ENCODE data around the gene USH1C.

Gene USH1C

GRCh38 chr11:17504330-17505107, 39.7 kb downstream of the USH1C start:
- DNase-seq (ENCODE audit: low read depth), result peak; percentile 67

GRCh38 chr11:17502630-17503029, 41.6 kb downstream of the USH1C start:
- no peak for DNase-seq (ENCODE audit: low read depth)

GRCh38 chr11:17500673-17501072, 43.5 kb downstream of the USH1C start:
- DNase-seq (ENCODE audit: low read depth), result no peak

GRCh38 chr11:17498475-17498874, 45.7 kb downstream of the USH1C start:
- DNase-seq (ENCODE audit: low read depth), result peak; percentile 11

- no peak for DNase-seq (ENCODE audit: low read depth)
Observed at GRCh38 chr11:17498058-17498457, 46.2 kb downstream of the USH1C start.

GRCh38 chr11:17496406-17496805, 47.8 kb downstream of the USH1C start:
- no peak for DNase-seq (ENCODE audit: low read depth)

GRCh38 chr11:17494019-17494418, 50.2 kb downstream of the USH1C start:
- DNase-seq (ENCODE audit: low read depth), result no peak

GRCh38 chr11:17490938-17491337, 53.3 kb downstream of the USH1C start:
- no peak for DNase-seq (ENCODE audit: low read depth)

GRCh38 chr11:17490232-17490631, 54.0 kb downstream of the USH1C start:
- no peak for DNase-seq (ENCODE audit: low read depth)

GRCh38 chr11:17489751-17490150, 54.5 kb downstream of the USH1C start:
- no peak for DNase-seq (ENCODE audit: low read depth)

GRCh38 chr11:17488563-17488962, 55.7 kb downstream of the USH1C start:
- no peak for DNase-seq (ENCODE audit: low read depth)

GRCh38 chr11:17486646-17487045, 57.6 kb downstream of the USH1C start:
- no peak for DNase-seq (ENCODE audit: low read depth)

GRCh38 chr11:17483505-17483904, 60.7 kb downstream of the USH1C start:
- no peak for DNase-seq (ENCODE audit: low read depth)

GRCh38 chr11:17481905-17482304, 62.3 kb downstream of the USH1C start:
- no peak for DNase-seq (ENCODE audit: low read depth)

GRCh38 chr11:17479284-17480214, 64.7 kb downstream of the USH1C start:
- peak; percentile 18 for DNase-seq (ENCODE audit: low read depth)

GRCh38 chr11:17478070-17478469, 66.1 kb downstream of the USH1C start:
- DNase-seq (ENCODE audit: low read depth), result peak; percentile 14

- DNase-seq (ENCODE audit: low read depth), result no peak
Observed at GRCh38 chr11:17477361-17477760, 66.9 kb downstream of the USH1C start.

GRCh38 chr11:17477084-17477333, 67.2 kb downstream of the USH1C start:
- DNase-seq (ENCODE audit: low read depth), result no peak

GRCh38 chr11:17476317-17477083, 67.7 kb downstream of the USH1C start, which contains the start of gene ABCC8:
ABCC8 (minus strand) TSS chr11:17476845; CDS start chr11:17476776, 69 bp downstream.
- no peak for DNase-seq (ENCODE audit: low read depth)

- DNase-seq (ENCODE audit: low read depth), result no peak
Observed at GRCh38 chr11:17475666-17476316, 68.4 kb downstream of the USH1C start.

- DNase-seq (ENCODE audit: low read depth), result peak; percentile 3
Observed at GRCh38 chr11:17473071-17473744, 71.0 kb downstream of the USH1C start.

All from iris pigment epithelial cell (primary cell).